Endodermal cell (in vitro differentiated cells): ENCODE measurements around the gene STUB1. TPM values are rescaled to one million over a fixed set of nuclear protein-coding genes. Genes with fewer than 3 reads are reported as not detected.

Experiments used
- DNase-seq: peaks from one replicate; pipeline ENCODE4 v3.0.0-alpha.2; 2017
- H3K27ac ChIP-seq: 2 replicates; pipeline ENCODE4 v1.5.1; 2013; ENCODE audit warnings: mild to moderate bottlenecking, low read depth, low read length, moderate library complexity
- H3K27me3 ChIP-seq: 2 replicates; pipeline ENCODE4 v1.6.1; 2013; ENCODE audit warnings: mild to moderate bottlenecking, low read length, moderate library complexity; ENCODE audit not compliant: insufficient read depth, control insufficient read depth, poor library complexity, severe bottlenecking
- H3K36me3 ChIP-seq: 2 replicates; pipeline ENCODE4 v1.7.0; 2013; ENCODE audit warnings: mild to moderate bottlenecking, low read length, moderate library complexity; ENCODE audit not compliant: control insufficient read depth, insufficient read depth
- H3K4me1 ChIP-seq: one replicate; pipeline ENCODE4 v1.7.0; 2013; ENCODE audit warnings: low read length; ENCODE audit not compliant: control insufficient read depth, insufficient read depth
- H3K4me3 ChIP-seq: 2 replicates; pipeline ENCODE4 v1.5.1; 2013; ENCODE audit warnings: mild to moderate bottlenecking, low read length, moderate library complexity
- H3K9ac ChIP-seq: 2 replicates; pipeline ENCODE4 v1.6.1; 2013; ENCODE audit warnings: mild to moderate bottlenecking, low read length, moderate library complexity; ENCODE audit not compliant: poor library complexity, severe bottlenecking; ENCODE audit errors: extremely low read depth
- H3K9me3 ChIP-seq: 2 replicates; pipeline ENCODE4 v1.6.1; 2013; ENCODE audit warnings: mild to moderate bottlenecking, low read length, moderate library complexity; ENCODE audit not compliant: control insufficient read depth
- H3K27ac Mint-ChIP-seq: 2 replicates; pipeline ENCODE4 v1.8.0; 2020; ENCODE audit warnings: mixed read lengths
- H3K27me3 Mint-ChIP-seq: 2 replicates; pipeline ENCODE4 v1.8.0; 2021; ENCODE audit warnings: mild to moderate bottlenecking, mixed read lengths; ENCODE audit not compliant: insufficient read depth
- H3K36me3 Mint-ChIP-seq: 2 replicates; pipeline ENCODE4 v1.8.0; 2020; ENCODE audit warnings: low read depth, mixed read lengths
- H3K4me1 Mint-ChIP-seq: 2 replicates; pipeline ENCODE4 v1.8.0; 2020; ENCODE audit warnings: mixed read lengths
- H3K4me3 Mint-ChIP-seq: 2 replicates; pipeline ENCODE4 v1.8.0; 2020; ENCODE audit warnings: mild to moderate bottlenecking, moderate library complexity, mixed read lengths
- H3K9me3 Mint-ChIP-seq: 2 replicates; pipeline ENCODE4 v1.8.0; 2020; ENCODE audit warnings: mild to moderate bottlenecking, mixed read lengths
- WGBS, 2 experiments: methylation state at CpG; one replicate each; pipeline versions ENCODE4 v1.1.5 to v1.1.7; 2013; ENCODE audit warnings: missing lambda C conversion rate in 2 of 2, mixed read lengths in 1 of 2; ENCODE audit not compliant: insufficient coverage in 1 of 2, insufficient read length in 1 of 2; 5-methylcytosine and 5-hydroxymethylcytosine counted together
- total RNA-seq, 2 donors: library from RNA; stranded (reverse); fragmentation: NEBNext Ultra II Directional in 1 of 2; extraction: Animal tissue kit (Norgen Biotek cat#: 25700) in 1 of 2; gene quantifications; 2 replicates in 1 of 2; 3 replicates in 1 of 2; pipeline ENCODE4 v1.2.1, GENCODE V29; 2021
- TF ChIP-seq, protein P1 (sequence below): fragments of 200-600 bp; sonication (generic); conservative IDR thresholded peaks from 2 replicates; pipeline ENCODE4 v1.5.0; 2021; ENCODE audit warnings: antibody characterized with exemption, mild to moderate bottlenecking

The STUB1 gene
- total RNA-seq, 2 donors from 2014 or later, result 105 to 124 TPM

DNA sequence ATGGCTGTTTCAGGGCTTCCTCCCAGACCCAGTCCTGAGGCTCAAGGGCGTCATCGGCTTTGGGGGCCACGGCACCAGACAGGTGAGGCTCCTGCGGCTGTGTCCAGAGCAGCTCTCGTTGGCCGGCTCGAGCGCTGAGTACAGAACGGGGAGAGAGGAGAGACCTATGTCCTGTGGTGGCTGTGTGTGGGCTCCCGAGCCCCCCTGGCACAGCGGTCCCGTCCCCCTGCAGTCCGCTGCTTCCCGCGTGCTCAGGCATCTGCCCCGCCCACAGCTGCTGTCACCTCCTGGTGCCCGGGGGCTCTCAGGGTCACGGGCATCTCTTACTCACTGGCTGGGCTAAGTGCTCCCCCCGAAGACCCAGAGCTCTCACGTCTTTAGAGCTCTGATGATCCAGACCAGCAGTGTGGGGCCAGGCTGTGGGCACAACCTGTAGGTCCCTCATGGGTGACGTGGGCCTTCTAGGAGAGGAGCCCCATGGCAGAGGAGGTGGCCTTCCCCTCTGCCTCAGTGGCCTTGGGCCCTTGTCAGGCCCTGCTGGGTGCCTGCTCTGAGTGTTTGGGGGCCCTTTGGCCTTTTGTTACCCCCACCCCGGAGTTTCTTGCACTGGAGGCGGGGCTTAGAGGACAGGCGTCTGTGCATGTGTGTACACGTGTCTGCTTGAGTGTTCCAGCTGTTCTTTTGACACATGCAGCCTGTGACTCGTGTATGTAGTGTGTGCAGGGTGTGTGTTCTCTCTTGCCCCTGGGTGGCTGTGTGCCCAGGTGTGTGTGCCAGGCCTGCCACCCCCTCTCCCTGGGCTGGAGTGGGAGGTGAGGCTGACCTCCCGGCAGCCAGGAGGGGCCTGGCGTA, 27.5 kb upstream of the STUB1 start:
- Mint-ChIP-seq H3K9me3 (no peaks in the 10 kb centered on the region), H3K4me3 (no peak overlapping the region)
- 95 to 97% methylated on average over 23 to 28 of the region's 28 CpGs for WGBS, 2 experiments

DNA sequence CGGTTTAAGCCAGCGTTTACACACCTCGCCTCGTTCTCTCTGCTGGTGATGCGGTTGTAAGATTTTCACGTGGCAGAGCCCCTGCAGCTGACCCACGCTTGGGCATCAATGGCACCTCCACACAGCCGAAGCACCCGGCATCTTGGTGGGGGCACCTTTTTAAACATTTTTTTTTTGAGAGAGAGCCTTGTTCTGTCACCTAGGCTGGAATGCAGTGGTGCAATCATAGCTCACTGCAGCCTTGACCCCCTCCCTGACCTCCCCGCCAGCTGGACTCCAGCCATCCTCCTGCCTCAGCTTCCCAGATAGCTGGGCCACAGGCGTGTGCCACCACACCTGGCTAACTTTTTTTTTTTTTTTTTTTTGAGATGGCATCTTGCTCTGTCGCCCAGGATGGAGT, 26.2 kb upstream of the STUB1 start:
- no peak overlapping the region for H3K27ac Mint-ChIP-seq
- Histone ChIP-seq H3K4me3 (no peak overlapping the region), H3K27ac (no peak overlapping the region), H3K36me3 (no peaks in the 10 kb centered on the region), H3K4me1 (no peaks in the 10 kb centered on the region), H3K9ac (no peak overlapping the region), H3K9me3 (no peaks in the 10 kb centered on the region), H3K27me3 (no peaks in the 10 kb centered on the region)
- no peaks in the 10 kb centered on the region for H3K9me3 Mint-ChIP-seq
- no peaks in the 10 kb centered on the region for H3K27me3 Mint-ChIP-seq
- DNase-seq, result no peak
- H3K4me1 Mint-ChIP-seq, result no peaks in the 10 kb centered on the region
- WGBS, 2 experiments, result 94 to 96% methylated on average over 11 to 12 of the region's 12 CpGs
- H3K4me3 Mint-ChIP-seq, result no peak overlapping the region
- TF ChIP-seq, protein P1, sequence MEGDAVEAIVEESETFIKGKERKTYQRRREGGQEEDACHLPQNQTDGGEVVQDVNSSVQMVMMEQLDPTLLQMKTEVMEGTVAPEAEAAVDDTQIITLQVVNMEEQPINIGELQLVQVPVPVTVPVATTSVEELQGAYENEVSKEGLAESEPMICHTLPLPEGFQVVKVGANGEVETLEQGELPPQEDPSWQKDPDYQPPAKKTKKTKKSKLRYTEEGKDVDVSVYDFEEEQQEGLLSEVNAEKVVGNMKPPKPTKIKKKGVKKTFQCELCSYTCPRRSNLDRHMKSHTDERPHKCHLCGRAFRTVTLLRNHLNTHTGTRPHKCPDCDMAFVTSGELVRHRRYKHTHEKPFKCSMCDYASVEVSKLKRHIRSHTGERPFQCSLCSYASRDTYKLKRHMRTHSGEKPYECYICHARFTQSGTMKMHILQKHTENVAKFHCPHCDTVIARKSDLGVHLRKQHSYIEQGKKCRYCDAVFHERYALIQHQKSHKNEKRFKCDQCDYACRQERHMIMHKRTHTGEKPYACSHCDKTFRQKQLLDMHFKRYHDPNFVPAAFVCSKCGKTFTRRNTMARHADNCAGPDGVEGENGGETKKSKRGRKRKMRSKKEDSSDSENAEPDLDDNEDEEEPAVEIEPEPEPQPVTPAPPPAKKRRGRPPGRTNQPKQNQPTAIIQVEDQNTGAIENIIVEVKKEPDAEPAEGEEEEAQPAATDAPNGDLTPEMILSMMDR, result no peak
- H3K36me3 Mint-ChIP-seq, result no peaks in the 10 kb centered on the region

More for the DNA sequence above, 27.5 kb upstream of the STUB1 start:
- Histone ChIP-seq H3K4me1 (no peaks in the 10 kb centered on the region), H3K36me3 (no peaks in the 10 kb centered on the region), H3K9me3 (no peaks in the 10 kb centered on the region), H3K27ac (no peak overlapping the region), H3K27me3 (no peaks in the 10 kb centered on the region), H3K4me3 (no peak overlapping the region), H3K9ac (no peak overlapping the region)
- Mint-ChIP-seq H3K27me3 (no peaks in the 10 kb centered on the region), H3K36me3 (no peaks in the 10 kb centered on the region), H3K27ac (no peak overlapping the region), H3K4me1 (no peaks in the 10 kb centered on the region)
- TF ChIP-seq, protein P1, result no peak
- DNase-seq, result no peak

DNA sequence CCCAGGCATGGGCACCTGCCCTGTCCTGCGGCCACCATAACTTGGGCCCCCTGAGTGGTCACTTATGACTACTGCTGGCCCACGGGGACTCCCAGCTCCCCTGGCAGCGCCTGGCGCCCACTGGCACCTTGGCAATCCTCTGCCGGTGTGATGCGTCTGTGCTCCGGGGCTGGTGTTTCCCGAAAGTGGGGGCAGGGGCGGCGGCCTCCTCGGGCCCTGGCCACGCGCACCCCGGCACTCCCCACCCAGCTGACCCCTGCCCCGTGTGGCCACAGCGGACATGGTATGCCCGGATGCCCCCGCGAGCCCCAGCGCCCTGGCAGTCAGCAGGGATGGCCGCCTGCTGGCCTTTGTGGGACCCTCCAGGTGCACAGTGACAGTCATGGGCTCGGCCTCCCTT, 22.7 kb upstream of the STUB1 start:
- no peak overlapping the region for H3K4me3 ChIP-seq
- no peak for DNase-seq
- H3K36me3 ChIP-seq, result no peaks in the 10 kb centered on the region
- H3K36me3 Mint-ChIP-seq, result peaks cover 2% of the 10 kb centered on the region
- H3K4me3 Mint-ChIP-seq, result no peak overlapping the region
- no peak overlapping the region for H3K9ac ChIP-seq
- WGBS, 2 experiments, result 95 to 99% methylated on average over 13 to 22 of the region's 22 CpGs
- H3K27me3 Mint-ChIP-seq, result no peaks in the 10 kb centered on the region
- no peaks in the 10 kb centered on the region for H3K27me3 ChIP-seq
- H3K9me3 ChIP-seq, result no peaks in the 10 kb centered on the region
- H3K4me1 Mint-ChIP-seq, result peaks cover 3% of the 10 kb centered on the region
- TF ChIP-seq, protein P1, result no peak
- H3K27ac ChIP-seq, result no peak overlapping the region
- H3K27ac Mint-ChIP-seq, result no peak overlapping the region
- H3K4me1 ChIP-seq, result no peaks in the 10 kb centered on the region
- no peaks in the 10 kb centered on the region for H3K9me3 Mint-ChIP-seq
